Tibial nerve (tissue), 4 donors: ENCODE data around the gene SLAIN2.

ENCODE experiments used
- CTCF ChIP-seq, 5 experiments: fragments of 200-600 bp in 3 of 5; fragments of 450-650 bp in 2 of 5; sonication (generic) in 3 of 5; IDR thresholded peaks; one replicate each; pipeline ENCODE4 v1.5.1; 2016 to 2019; ENCODE audit warnings: antibody characterized with exemption in 5 of 5, mild to moderate bottlenecking in 3 of 5, moderate library complexity in 2 of 5
- EP300 ChIP-seq, 2 donors: sonication (generic); formaldehyde crosslinking; IDR thresholded peaks; one replicate each; pipeline ENCODE4 v1.6.1; 2017; ENCODE audit warnings: antibody characterized with exemption in 2 of 2, mild to moderate bottlenecking in 1 of 2
- POLR2A ChIP-seq, 2 donors: fragments of 450-650 bp; IDR thresholded peaks; one replicate each; pipeline ENCODE4 v1.6.1; 2017; ENCODE audit warnings: antibody characterized with exemption in 2 of 2, mild to moderate bottlenecking in 2 of 2, moderate library complexity in 2 of 2

- no peak for TF ChIP-seq CTCF (IDR thresholded peaks at IDR 0.05)
- TF ChIP-seq EP300 (IDR thresholded peaks at IDR 0.05): no peak
- TF ChIP-seq POLR2A (IDR thresholded peaks at IDR 0.05): no peak
Measured at GRCh38 chr4:48332661-48333060, 8.7 kb upstream of the SLAIN2 start.
